ENCODE data around the gene G6PC3.
A peak's percentile ranks its signal among the peaks of the same experiment; 100 is the strongest.

G6PC3 gene

DNA sequence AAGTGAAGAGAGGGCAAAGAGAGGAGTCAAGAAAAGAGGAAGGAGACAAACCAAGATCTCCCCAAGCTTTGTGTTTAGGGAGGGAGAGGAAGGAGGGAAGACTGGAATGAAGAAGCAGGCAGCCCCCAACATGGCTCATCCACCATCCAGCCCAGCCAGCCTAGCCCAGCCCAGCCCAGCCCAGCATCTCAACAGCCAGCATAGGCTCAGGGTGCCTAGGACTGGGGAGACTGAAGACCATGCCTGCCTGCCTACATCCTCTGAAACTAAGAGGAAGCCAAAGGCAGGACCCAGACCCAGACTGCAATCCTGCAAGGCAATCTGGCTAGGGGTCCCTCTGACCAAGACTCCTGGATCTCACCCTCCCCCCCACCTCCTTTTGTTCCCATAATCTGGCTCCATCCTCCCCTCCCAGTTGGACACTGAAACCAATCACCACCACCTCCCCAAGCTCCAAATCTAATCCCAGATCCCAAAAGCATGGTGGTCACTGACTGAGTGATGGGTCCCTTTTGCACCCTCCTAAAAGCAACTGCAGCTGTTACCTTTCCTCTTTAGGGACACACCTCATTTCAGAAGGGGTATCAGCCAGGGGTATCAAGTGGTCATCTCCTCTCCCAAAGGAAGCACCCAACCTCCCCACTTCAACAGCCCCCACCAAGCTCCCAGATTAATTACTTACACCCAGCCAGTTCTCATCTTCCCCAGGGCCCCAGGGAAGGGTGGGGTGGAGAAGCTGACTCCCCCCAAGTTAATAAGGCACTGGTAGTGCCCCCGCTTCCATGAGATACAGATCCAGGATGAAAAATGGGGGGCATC, 51.7 kb downstream of the G6PC3 start:
- no peak for DNase-seq (ENCODE audit: extremely low read depth, low read depth)
- TF ChIP-seq, protein P1, sequence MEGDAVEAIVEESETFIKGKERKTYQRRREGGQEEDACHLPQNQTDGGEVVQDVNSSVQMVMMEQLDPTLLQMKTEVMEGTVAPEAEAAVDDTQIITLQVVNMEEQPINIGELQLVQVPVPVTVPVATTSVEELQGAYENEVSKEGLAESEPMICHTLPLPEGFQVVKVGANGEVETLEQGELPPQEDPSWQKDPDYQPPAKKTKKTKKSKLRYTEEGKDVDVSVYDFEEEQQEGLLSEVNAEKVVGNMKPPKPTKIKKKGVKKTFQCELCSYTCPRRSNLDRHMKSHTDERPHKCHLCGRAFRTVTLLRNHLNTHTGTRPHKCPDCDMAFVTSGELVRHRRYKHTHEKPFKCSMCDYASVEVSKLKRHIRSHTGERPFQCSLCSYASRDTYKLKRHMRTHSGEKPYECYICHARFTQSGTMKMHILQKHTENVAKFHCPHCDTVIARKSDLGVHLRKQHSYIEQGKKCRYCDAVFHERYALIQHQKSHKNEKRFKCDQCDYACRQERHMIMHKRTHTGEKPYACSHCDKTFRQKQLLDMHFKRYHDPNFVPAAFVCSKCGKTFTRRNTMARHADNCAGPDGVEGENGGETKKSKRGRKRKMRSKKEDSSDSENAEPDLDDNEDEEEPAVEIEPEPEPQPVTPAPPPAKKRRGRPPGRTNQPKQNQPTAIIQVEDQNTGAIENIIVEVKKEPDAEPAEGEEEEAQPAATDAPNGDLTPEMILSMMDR (IDR thresholded peaks at IDR 0.05; ENCODE audit: low read depth, low read length), result no peak

DNA sequence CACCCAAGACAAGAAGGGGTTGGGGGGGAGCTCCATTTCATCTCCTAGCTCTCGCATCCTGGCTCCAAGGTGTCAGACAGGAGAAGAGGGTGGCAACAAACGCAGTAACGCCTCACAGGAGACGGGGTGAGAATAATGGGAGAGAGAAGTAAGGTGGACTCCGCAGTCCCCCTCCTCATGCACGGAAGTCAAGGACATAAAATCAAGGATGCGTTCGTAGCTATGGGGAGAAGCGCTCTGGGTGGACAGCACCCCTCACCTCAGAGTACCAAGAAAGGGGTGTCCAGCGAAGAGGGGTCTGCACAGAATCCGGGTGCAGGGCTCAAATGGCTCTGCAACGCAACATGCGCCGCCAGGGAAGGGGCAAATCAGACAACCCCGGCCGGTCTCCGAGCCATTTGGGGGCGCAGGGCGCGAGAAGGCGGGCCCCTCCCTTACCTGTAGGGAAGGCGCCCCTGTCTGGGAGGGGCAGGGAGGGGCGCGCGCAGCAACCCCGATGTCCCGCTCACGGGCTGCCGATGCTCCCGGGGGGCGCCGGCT, 52.4 kb downstream of the G6PC3 start:
- DNase-seq (ENCODE audit: extremely low read depth, low read depth), result no peak
- TF ChIP-seq, protein P1 (IDR thresholded peaks at IDR 0.05; ENCODE audit: low read depth, low read length), result no peak

DNA sequence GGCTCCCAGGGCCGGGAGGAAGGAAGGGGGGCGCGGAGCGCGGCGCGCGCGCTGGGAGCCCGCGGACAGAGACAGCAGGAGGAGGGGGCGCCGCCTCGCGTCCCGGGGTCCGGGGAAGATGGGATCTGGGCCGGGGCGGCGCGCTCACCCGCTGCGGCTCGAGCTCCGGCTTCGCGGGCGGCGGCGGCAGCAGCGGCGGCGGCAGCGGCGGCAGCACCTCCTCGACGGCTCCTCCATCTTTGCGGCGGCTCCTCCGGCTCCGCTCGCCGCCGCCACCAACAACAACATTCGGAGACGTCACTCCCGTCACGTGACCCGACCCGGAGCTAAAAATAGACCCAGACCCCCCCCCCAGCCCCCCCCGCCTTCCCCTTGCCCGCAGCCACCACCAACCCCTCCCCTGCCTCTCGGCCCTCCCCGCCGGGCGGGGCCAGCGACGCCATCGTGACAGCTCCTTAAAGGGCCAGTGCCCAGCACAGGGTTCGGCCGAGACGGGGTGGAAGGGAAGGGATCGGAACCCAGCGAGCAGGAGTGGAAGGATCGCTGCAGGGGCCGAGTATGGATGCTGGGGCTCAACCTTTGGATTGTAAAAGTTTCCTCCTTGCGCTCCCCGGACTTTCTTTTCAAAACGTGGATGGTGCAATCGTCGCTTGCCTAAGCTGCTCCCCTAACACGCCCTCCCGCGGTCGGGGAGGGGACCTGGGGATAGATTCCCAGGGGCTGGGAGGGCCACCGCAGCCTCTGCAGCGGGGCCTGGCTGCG, 53.0 kb downstream of the G6PC3 start, which contains the start of gene HDAC5:
TSS of gene HDAC5 (minus strand) at position 286 of the 762 bp plus-strand sequence. CDS start 6,126 bp downstream, outside the sequence.
- TF ChIP-seq, protein P1 (IDR thresholded peaks at IDR 0.05; ENCODE audit: low read depth, low read length), result peak; percentile 61
- peak; percentile 85 for DNase-seq (ENCODE audit: extremely low read depth, low read depth)

DNA sequence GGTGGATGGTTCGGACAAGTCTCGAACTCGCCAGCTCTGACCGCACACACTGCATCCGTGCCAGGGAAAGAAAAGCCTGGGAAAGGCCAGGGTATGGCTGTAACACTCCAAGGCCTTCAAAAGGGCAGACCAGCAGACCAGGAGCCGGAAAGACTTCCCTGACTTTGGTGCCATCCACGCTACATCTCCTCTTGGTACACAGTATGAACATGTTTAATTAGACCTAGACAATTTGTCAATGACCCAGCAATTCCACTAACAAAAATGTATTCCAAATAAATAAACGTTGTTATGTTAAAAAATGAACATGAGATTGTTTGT, 53.5 kb downstream of the G6PC3 start:
- TF ChIP-seq, protein P1 (IDR thresholded peaks at IDR 0.05; ENCODE audit: low read depth, low read length), result no peak
- no peak for DNase-seq (ENCODE audit: extremely low read depth, low read depth)
